ENCODE data around the gene GUCY1A1. TPM values are rescaled to one million over a fixed set of nuclear protein-coding genes. Genes with fewer than 3 reads are reported as not detected.

The GUCY1A1 gene
- total RNA-seq, 4 donors from 2014 or later, result 29.4 to 45.6 (median 32.7) TPM

DNA sequence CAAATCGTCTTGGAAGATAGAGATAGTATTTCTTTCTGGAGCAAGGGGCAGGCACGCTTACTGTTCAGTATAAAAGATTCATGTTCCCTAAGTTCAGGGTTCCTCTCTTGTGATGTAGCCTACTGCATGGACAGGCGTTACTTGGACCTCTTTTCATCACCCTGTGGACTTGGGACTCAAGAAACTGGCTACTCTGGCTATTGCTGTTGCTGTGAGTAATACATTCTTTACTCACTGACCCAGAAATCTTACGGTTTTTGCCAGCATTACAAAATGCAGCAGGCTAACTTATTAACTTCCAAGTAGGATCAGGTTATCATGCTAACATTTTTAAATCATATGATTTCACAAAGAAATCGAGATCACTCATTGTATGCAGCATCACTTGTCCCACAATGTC lies 79.3 kb downstream of the GUCY1A1 start:
- intact Hi-C loops (cut with DNase I; ENCODE audit: low total_unique reads) (no loop called here), in situ Hi-C loops (cut with MboI; ENCODE audit: low pct_ligation_motif_present in 1 of 4, low pct_unique_long_range_greater_than_20kb in 1 of 4, low sequenced_read_pairs in 3 of 4) (no loop called here)
- no peaks in the 10 kb centered on the region for H3K9me3 ChIP-seq
- 69 to 77% methylated on average over 4 to 5 of the region's 5 CpGs for WGBS, 2 donors (ENCODE audit: low coverage in 1 of 2)
- TF ChIP-seq, protein P1, sequence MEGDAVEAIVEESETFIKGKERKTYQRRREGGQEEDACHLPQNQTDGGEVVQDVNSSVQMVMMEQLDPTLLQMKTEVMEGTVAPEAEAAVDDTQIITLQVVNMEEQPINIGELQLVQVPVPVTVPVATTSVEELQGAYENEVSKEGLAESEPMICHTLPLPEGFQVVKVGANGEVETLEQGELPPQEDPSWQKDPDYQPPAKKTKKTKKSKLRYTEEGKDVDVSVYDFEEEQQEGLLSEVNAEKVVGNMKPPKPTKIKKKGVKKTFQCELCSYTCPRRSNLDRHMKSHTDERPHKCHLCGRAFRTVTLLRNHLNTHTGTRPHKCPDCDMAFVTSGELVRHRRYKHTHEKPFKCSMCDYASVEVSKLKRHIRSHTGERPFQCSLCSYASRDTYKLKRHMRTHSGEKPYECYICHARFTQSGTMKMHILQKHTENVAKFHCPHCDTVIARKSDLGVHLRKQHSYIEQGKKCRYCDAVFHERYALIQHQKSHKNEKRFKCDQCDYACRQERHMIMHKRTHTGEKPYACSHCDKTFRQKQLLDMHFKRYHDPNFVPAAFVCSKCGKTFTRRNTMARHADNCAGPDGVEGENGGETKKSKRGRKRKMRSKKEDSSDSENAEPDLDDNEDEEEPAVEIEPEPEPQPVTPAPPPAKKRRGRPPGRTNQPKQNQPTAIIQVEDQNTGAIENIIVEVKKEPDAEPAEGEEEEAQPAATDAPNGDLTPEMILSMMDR (IDR thresholded peaks at IDR 0.05), result no peak
- TF ChIP-seq POLR2A (IDR thresholded peaks at IDR 0.05) (no peak), EP300 (IDR thresholded peaks at IDR 0.05; ENCODE audit: low read depth) (no peak), POLR2AphosphoS5 (IDR thresholded peaks at IDR 0.05) (no peak)
- no peaks in the 10 kb centered on the region for H3K4me1 ChIP-seq
- H3K4me3 ChIP-seq, result no peak overlapping the region
- H3K27ac ChIP-seq, result no peak overlapping the region
- DNase-seq, result no peak
- no peaks in the 10 kb centered on the region for H3K27me3 ChIP-seq
- no peaks in the 10 kb centered on the region for H3K36me3 ChIP-seq

DNA sequence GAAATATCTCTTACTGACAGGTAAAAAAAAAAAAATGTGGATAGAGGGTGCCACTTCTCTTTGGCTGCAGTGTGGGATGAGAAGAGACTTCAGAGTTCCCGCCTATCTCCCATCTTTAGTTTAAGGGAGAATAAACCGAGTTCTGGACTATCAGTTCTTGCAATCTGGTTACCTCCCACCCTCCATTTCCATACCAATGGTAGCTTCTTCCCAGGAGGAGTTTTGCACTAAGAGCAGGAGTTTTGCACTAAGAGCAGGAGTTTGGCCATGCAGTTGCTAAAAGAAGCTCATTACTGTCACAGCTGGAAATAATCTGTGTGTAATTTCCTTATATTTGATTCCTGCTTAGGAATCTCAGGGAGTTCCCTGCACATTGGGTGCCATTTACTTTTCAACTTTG lies 81.4 kb downstream of the GUCY1A1 start:
- Histone ChIP-seq H3K27ac (no peak overlapping the region), H3K4me1 (no peaks in the 10 kb centered on the region), H3K4me3 (no peak overlapping the region), H3K36me3 (no peaks in the 10 kb centered on the region), H3K27me3 (no peaks in the 10 kb centered on the region), H3K9me3 (no peaks in the 10 kb centered on the region)
- intact Hi-C loops (cut with DNase I; ENCODE audit: low total_unique reads), result no loop called here
- 80 to 83% methylated on average over 1 to 2 of the region's 2 CpGs for WGBS, 2 donors (ENCODE audit: low coverage in 1 of 2)
- in situ Hi-C loops (cut with MboI; ENCODE audit: low pct_ligation_motif_present in 1 of 4, low pct_unique_long_range_greater_than_20kb in 1 of 4, low sequenced_read_pairs in 3 of 4), result no loop called here
- TF ChIP-seq POLR2AphosphoS5 (IDR thresholded peaks at IDR 0.05) (no peak), POLR2A (IDR thresholded peaks at IDR 0.05) (no peak), EP300 (IDR thresholded peaks at IDR 0.05; ENCODE audit: low read depth) (no peak)
- TF ChIP-seq, protein P1 (IDR thresholded peaks at IDR 0.05), result no peak
- no peak for DNase-seq

DNA sequence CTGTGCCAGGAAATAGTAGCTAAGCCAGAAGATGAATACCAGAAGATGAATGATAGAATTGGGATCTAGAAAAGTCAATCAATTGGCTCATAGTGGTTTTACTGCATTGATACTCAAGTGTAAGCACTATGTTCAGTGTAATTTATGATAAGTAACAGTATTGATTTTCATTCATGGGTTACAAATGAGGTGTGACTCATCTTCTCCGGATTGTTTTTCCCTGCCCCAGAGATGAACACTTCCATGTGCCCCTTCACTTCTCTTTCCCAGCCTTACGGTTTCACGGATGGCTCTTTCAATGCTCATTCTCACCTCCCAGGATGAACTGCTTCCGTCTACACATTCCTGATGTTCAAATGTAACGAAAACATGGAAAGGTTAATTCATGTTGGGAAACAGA lies 82.4 kb downstream of the GUCY1A1 start:
- Histone ChIP-seq H3K27me3 (no peaks in the 10 kb centered on the region), H3K4me1 (no peaks in the 10 kb centered on the region), H3K36me3 (no peaks in the 10 kb centered on the region), H3K9me3 (no peaks in the 10 kb centered on the region), H3K4me3 (no peak overlapping the region), H3K27ac (no peak overlapping the region)
- intact Hi-C loops (cut with DNase I; ENCODE audit: low total_unique reads) (no loop called here), in situ Hi-C loops (cut with MboI; ENCODE audit: low pct_ligation_motif_present in 1 of 4, low pct_unique_long_range_greater_than_20kb in 1 of 4, low sequenced_read_pairs in 3 of 4) (no loop called here)
- 73 to 92% methylated on average over 5 of the region's 5 CpGs for WGBS, 2 donors (ENCODE audit: low coverage in 1 of 2)
- TF ChIP-seq EP300 (IDR thresholded peaks at IDR 0.05; ENCODE audit: low read depth) (no peak), POLR2A (IDR thresholded peaks at IDR 0.05) (no peak)
- DNase-seq, result no peak

DNA sequence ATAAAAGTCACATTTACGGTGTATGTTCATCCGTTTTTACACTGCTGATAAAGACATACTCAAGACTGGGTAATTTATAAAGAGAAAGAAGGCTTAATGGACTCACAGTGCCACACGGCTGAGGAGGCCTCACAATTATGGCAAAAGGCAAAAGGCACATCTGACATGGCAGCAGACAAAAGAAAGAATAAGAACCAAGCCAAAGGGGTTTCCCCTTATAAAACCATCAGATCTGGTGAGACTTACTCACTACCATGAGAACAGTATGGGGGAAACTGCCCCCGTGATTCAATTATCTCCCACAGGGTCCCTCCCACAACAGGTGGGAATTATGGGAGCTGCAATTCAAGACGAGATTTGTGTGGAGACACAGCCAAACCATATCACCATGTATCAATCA lies 84.9 kb downstream of the GUCY1A1 start:
- Histone ChIP-seq H3K36me3 (no peaks in the 10 kb centered on the region), H3K9me3 (no peaks in the 10 kb centered on the region), H3K4me3 (no peak overlapping the region), H3K27ac (no peak overlapping the region), H3K4me1 (no peaks in the 10 kb centered on the region), H3K27me3 (no peaks in the 10 kb centered on the region)
- 63 to 79% methylated on average over 4 to 5 of the region's 5 CpGs for WGBS, 2 donors (ENCODE audit: low coverage in 1 of 2)
- intact Hi-C loops (cut with DNase I; ENCODE audit: low total_unique reads) (loop anchor here (10.0 kb wide), 1 partner anchor 47 kb away; no protein-coding TSS in a partner anchor), in situ Hi-C loops (cut with MboI; ENCODE audit: low pct_ligation_motif_present in 1 of 4, low pct_unique_long_range_greater_than_20kb in 1 of 4, low sequenced_read_pairs in 3 of 4) (no loop called here)
- DNase-seq, result no peak
- TF ChIP-seq EP300 (IDR thresholded peaks at IDR 0.05; ENCODE audit: low read depth) (no peak), POLR2A (IDR thresholded peaks at IDR 0.05) (no peak), POLR2AphosphoS5 (IDR thresholded peaks at IDR 0.05) (no peak)
- TF ChIP-seq, protein P1 (IDR thresholded peaks at IDR 0.05), result no peak

DNA sequence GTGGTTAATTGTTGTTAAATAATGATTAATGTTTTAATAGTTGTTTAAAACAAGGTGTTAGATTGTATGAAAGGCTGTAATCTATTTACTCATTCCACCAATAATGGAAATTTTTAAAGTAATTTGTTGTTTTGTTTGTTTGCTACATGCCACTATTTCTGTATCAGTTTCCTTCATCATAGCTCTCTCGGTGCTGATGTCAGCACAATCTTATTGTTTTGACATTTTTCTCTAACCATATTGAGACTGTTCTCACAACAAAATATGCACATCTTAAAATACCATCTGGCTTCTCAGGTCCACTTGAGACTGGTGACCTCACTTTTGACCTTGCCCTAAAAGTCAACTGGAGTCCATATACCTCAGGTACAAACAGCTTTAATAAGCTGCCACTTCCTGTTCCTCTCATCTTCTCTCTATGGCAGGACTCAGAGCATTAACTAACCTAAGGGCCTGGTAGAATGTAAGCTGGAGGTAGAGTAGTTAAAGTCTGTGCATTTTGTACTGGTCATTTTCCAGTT lies 91.2 kb downstream of the GUCY1A1 start:
- DNase-seq, result no peak
- H3K36me3 ChIP-seq, result no peaks in the 10 kb centered on the region
- TF ChIP-seq, protein P1 (IDR thresholded peaks at IDR 0.05), result no peak
- TF ChIP-seq POLR2A (IDR thresholded peaks at IDR 0.05) (no peak), POLR2AphosphoS5 (IDR thresholded peaks at IDR 0.05) (no peak), EP300 (IDR thresholded peaks at IDR 0.05; ENCODE audit: low read depth) (no peak)
- intact Hi-C loops (cut with DNase I; ENCODE audit: low total_unique reads) (loop anchor here (10.0 kb wide), 1 partner anchor 53 kb away; no protein-coding TSS in a partner anchor), in situ Hi-C loops (cut with MboI; ENCODE audit: low pct_ligation_motif_present in 1 of 4, low pct_unique_long_range_greater_than_20kb in 1 of 4, low sequenced_read_pairs in 3 of 4) (no loop called here)
- H3K27me3 ChIP-seq, result peaks cover 18% of the 10 kb centered on the region
- H3K9me3 ChIP-seq, result no peaks in the 10 kb centered on the region
- H3K4me1 ChIP-seq, result peaks cover 0 to 12% (median 6%) of the 10 kb centered on the region in 4 donors
- WGBS, 2 donors (ENCODE audit: low coverage in 1 of 2), result 93 to 94% methylated on average over 1 of the region's 1 CpG
- peak overlapping the region in 2 of 4 donors; percentile 77 to 94 for H3K27ac ChIP-seq
- no peak overlapping the region for H3K4me3 ChIP-seq
